Measurements from ENCODE around the gene SGPL1.

GRCh38 chr10:70838270-70838805, 22.6 kb downstream of the SGPL1 start:
- no peak for TF ChIP-seq CTCF (optimal IDR thresholded peaks at IDR 0.05 in 1 of 3, IDR thresholded peaks at IDR 0.05 in 1 of 3, conservative IDR thresholded peaks at IDR 0.05 in 1 of 3; ENCODE audit: extremely low read depth in 1 of 3, insufficient read depth in 2 of 3, low read length in 3 of 3)
- no peak for TF ChIP-seq EZH2 (IDR thresholded peaks at IDR 0.05; ENCODE audit: low read length)
